Mesenchymal stem cell (in vitro differentiated cells and primary cell): ENCODE data around the gene FNBP1.

Experiments used
- DNase-seq: peaks from one replicate; pipeline ENCODE4 v3.0.0-alpha.2; 2013
- H2AFZ ChIP-seq: one replicate; pipeline ENCODE4 v1.6.1; 2013; ENCODE audit warnings: low read depth, mild to moderate bottlenecking, control low read depth, inconsistent platforms, low read length, moderate library complexity
- H2AK5ac ChIP-seq: 2 replicates; pipeline ENCODE4 v1.6.1; 2013; ENCODE audit warnings: low read length, moderate library complexity, mild to moderate bottlenecking, inconsistent platforms; ENCODE audit not compliant: severe bottlenecking
- H2BK120ac ChIP-seq: one replicate; pipeline ENCODE4 v1.6.1; 2013; ENCODE audit warnings: low read depth, mild to moderate bottlenecking, inconsistent platforms, low read length, moderate library complexity
- H2BK12ac ChIP-seq, 2 experiments: one replicate each; pipeline ENCODE4 v1.6.1; 2013; ENCODE audit warnings: inconsistent platforms in 2 of 2, low read length in 2 of 2, mild to moderate bottlenecking in 2 of 2, moderate library complexity in 2 of 2, control low read depth in 1 of 2
- H2BK15ac ChIP-seq: one replicate; pipeline ENCODE4 v1.6.1; 2013; ENCODE audit warnings: mild to moderate bottlenecking, low read depth, inconsistent platforms; ENCODE audit not compliant: poor library complexity, severe bottlenecking
- H2BK5ac ChIP-seq: 2 replicates; pipeline ENCODE4 v1.6.1; 2013; ENCODE audit warnings: low read depth, mild to moderate bottlenecking, low read length, control low read depth, inconsistent platforms; ENCODE audit not compliant: poor library complexity, severe bottlenecking
- H3K14ac ChIP-seq, 2 experiments: one replicate each; pipeline ENCODE4 v1.6.1; 2013; ENCODE audit warnings: inconsistent platforms in 2 of 2, low read length in 2 of 2, control low read depth in 1 of 2, mild to moderate bottlenecking in 1 of 2, moderate library complexity in 1 of 2
- H3K18ac ChIP-seq, 2 experiments: one replicate each; pipeline ENCODE4 v1.6.1; 2013; ENCODE audit warnings: inconsistent platforms in 2 of 2, low read length in 2 of 2, control low read depth in 1 of 2, low read depth in 1 of 2, mild to moderate bottlenecking in 1 of 2
- H3K23ac ChIP-seq, 2 experiments: one replicate each; pipeline ENCODE4 v1.6.1; 2013; ENCODE audit warnings: inconsistent platforms in 2 of 2, low read length in 2 of 2, mild to moderate bottlenecking in 2 of 2, moderate library complexity in 2 of 2, control low read depth in 1 of 2
- H3K27ac ChIP-seq: 2 replicates; pipeline ENCODE4 v1.5.1; 2013; ENCODE audit warnings: mild to moderate bottlenecking, moderate library complexity, low read length, control low read depth, inconsistent platforms; ENCODE audit not compliant: poor library complexity, severe bottlenecking
- H3K27me3 ChIP-seq, 2 experiments: 2 replicates each; pipeline versions ENCODE4 v1.6.1 to v1.7.0; 2013; ENCODE audit warnings: low read length in 2 of 2, mild to moderate bottlenecking in 2 of 2, moderate library complexity in 2 of 2, control low read depth in 1 of 2, inconsistent platforms in 1 of 2; ENCODE audit not compliant: control insufficient read depth in 1 of 2, insufficient read depth in 1 of 2
- H3K36me3 ChIP-seq, 2 experiments: 2 replicates each; pipeline versions ENCODE4 v1.6.1 to v1.7.0; 2013; ENCODE audit warnings: low read length in 2 of 2, control low read depth in 1 of 2, inconsistent platforms in 1 of 2, low read depth in 1 of 2, mild to moderate bottlenecking in 1 of 2; ENCODE audit not compliant: insufficient read depth in 2 of 2, control insufficient read depth in 1 of 2
- H3K4ac ChIP-seq, 2 experiments: one replicate each; pipeline ENCODE4 v1.6.1; 2013; ENCODE audit warnings: inconsistent platforms in 2 of 2, low read length in 2 of 2, mild to moderate bottlenecking in 2 of 2, moderate library complexity in 2 of 2, control low read depth in 1 of 2, low read depth in 1 of 2
- H3K4me1 ChIP-seq: 2 replicates; pipeline ENCODE4 v1.6.1; 2013; ENCODE audit warnings: low read depth, low read length, control low read depth; ENCODE audit not compliant: control insufficient read depth, insufficient read depth
- H3K4me2 ChIP-seq: 2 replicates; pipeline ENCODE4 v1.6.1; 2013; ENCODE audit warnings: low read length, mild to moderate bottlenecking, inconsistent platforms; ENCODE audit not compliant: poor library complexity, severe bottlenecking
- H3K4me3 ChIP-seq, 2 experiments: 2 replicates each; pipeline versions ENCODE4 v1.5.1 to v1.7.0; 2013; ENCODE audit warnings: low read length in 2 of 2, mild to moderate bottlenecking in 2 of 2, control low read depth in 1 of 2, low read depth in 1 of 2; ENCODE audit not compliant: insufficient read depth in 1 of 2
- H3K79me1 ChIP-seq: replicated peaks from 2 replicates; pipeline ENCODE4 v1.6.1; 2013; ENCODE audit warnings: mild to moderate bottlenecking, control low read depth, low read length, inconsistent platforms; ENCODE audit not compliant: poor library complexity, severe bottlenecking
- H3K9ac ChIP-seq: 2 replicates; pipeline ENCODE4 v1.7.0; 2013; ENCODE audit warnings: mild to moderate bottlenecking, low read length, moderate library complexity
- H3K9me3 ChIP-seq: 2 replicates; pipeline ENCODE4 v1.7.0; 2013; ENCODE audit warnings: mild to moderate bottlenecking, low read length; ENCODE audit not compliant: control insufficient read depth
- H4K8ac ChIP-seq: one replicate; pipeline ENCODE4 v1.6.1; 2013; ENCODE audit warnings: inconsistent platforms, mild to moderate bottlenecking, low read length, moderate library complexity
- H4K91ac ChIP-seq: one replicate; pipeline ENCODE4 v1.6.1; 2013; ENCODE audit warnings: mild to moderate bottlenecking, low read length, inconsistent platforms
- WGBS: methylation state at CpG from one replicate; pipeline ENCODE4 v1.1.7; 2013; ENCODE audit warnings: mixed read lengths; 5-methylcytosine and 5-hydroxymethylcytosine counted together

FNBP1 gene

DNA sequence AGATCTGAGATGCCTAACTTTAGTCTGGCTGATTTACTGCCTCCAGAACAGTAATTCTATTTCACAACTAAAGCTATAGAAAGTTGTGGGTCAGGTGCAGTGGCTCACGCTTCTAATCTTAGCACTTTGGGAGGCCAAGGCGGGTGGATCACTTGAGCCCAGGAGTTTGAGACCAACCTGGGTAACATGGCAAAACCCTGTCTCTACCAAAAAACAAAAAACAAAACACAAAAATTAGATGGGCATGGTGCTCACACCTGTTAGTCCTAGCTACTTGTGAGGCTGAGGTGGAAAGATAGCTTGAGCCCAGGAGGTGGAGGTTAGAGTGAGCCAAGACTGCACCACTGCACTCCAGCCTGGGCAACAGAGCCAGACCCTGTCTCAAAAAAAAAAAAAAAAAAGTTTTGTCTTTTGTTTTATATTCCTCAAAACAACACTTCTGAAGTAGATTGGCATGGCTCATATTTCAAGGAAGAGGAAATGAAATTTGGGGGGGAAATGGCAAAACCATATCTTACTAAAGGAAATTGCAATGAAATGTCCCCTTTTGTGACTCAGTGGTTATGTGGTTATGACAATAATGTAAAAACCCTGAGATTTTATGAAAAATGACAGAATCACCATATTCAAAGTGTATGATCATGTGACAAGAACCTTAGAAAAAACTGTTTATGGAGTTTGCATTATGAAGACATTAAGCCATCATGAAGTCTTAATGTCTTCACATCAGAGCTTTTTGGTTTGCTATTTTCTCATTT is 16.2 kb downstream of the FNBP1 start:
- Histone ChIP-seq H2AFZ (no peak overlapping the region), H3K27ac (no peak overlapping the region), H3K14ac (no peak overlapping the region), H3K18ac (no peak overlapping the region), H2BK120ac (no peak overlapping the region), H2BK5ac (no peak overlapping the region), H2BK12ac (no peak overlapping the region), H3K27me3 (no peaks in the 10 kb centered on the region), H3K9me3 (no peaks in the 10 kb centered on the region), H3K23ac (no peak overlapping the region), H3K9ac (no peak overlapping the region), H4K8ac (no peak overlapping the region), H3K79me1 (peaks cover 26% of the 10 kb centered on the region), H3K4ac (no peak overlapping the region), H2AK5ac (no peak overlapping the region), H3K4me3 (no peak overlapping the region), H2BK15ac (no peak overlapping the region), H3K36me3 (no peaks in the 10 kb centered on the region), H3K4me1 (peaks cover 2% of the 10 kb centered on the region), H4K91ac (no peak overlapping the region), H3K4me2 (no peak overlapping the region)
- 100% methylated on average over 2 of the region's 2 CpGs for WGBS
- DNase-seq: no peak

GRCh38 chr9:130024597-130024994 is 18.4 kb downstream of the FNBP1 start:
- no peak for DNase-seq
- no peak overlapping the region for H3K23ac ChIP-seq
- H2BK5ac ChIP-seq: no peak overlapping the region
- H3K9ac ChIP-seq: no peak overlapping the region
- no peak overlapping the region for H3K4me2 ChIP-seq
- H4K91ac ChIP-seq: no peak overlapping the region
- no peak overlapping the region for H3K14ac ChIP-seq
- 83% methylated on average over 5 of the region's 5 CpGs for WGBS
- no peak overlapping the region for H3K4me3 ChIP-seq
- H2AFZ ChIP-seq: no peak overlapping the region
- H2BK120ac ChIP-seq: no peak overlapping the region
- no peak overlapping the region for H2BK12ac ChIP-seq
- H3K79me1 ChIP-seq: peaks cover 19% of the 10 kb centered on the region
- H2AK5ac ChIP-seq: no peak overlapping the region
- H3K4me1 ChIP-seq: peaks cover 2% of the 10 kb centered on the region
- H3K27ac ChIP-seq: no peak overlapping the region
- H3K27me3 ChIP-seq: no peaks in the 10 kb centered on the region
- H4K8ac ChIP-seq: no peak overlapping the region
- H3K36me3 ChIP-seq: no peaks in the 10 kb centered on the region
- no peak overlapping the region for H2BK15ac ChIP-seq
- no peak overlapping the region for H3K4ac ChIP-seq
- H3K18ac ChIP-seq: no peak overlapping the region
- H3K9me3 ChIP-seq: no peaks in the 10 kb centered on the region

DNA sequence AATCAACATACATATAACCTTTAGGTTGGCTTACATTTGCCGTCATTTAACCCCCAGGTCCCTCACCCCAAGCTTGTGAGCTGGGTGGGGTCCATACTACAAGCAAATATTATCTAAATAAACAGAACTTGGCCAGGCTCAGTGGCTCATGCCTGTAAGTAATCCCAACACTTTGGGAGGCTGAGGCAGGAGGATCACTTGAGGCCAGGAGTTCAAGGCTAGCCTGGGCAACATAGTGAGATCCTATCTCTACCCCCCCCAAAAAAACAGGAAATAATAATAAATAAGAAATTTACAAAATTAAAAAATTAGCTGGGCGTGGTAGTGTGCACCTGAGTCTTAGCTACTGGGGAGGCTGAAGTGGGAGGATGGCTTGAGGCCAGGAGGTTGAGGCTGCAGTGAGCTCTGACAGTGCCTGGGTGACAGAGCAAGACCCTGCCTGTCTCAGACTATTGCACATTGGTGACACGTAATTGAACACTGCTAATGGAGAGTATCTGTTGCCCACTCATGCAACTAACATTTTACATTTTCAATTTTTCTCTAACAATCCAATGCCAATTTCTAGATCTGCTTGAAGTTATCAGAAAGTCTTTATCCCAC is 18.9 kb downstream of the FNBP1 start:
- Histone ChIP-seq H2AFZ (no peak overlapping the region), H4K91ac (no peak overlapping the region), H3K79me1 (peaks cover 19% of the 10 kb centered on the region), H2BK15ac (no peak overlapping the region), H2BK5ac (no peak overlapping the region), H3K4me2 (no peak overlapping the region), H3K18ac (no peak overlapping the region), H2BK120ac (no peak overlapping the region), H3K4me1 (peaks cover 2% of the 10 kb centered on the region), H3K14ac (no peak overlapping the region), H3K36me3 (no peaks in the 10 kb centered on the region), H3K4me3 (no peak overlapping the region), H3K9me3 (no peaks in the 10 kb centered on the region), H2BK12ac (no peak overlapping the region), H3K4ac (no peak overlapping the region), H3K27me3 (no peaks in the 10 kb centered on the region), H3K9ac (no peak overlapping the region), H2AK5ac (no peak overlapping the region), H4K8ac (no peak overlapping the region), H3K27ac (no peak overlapping the region), H3K23ac (no peak overlapping the region)
- WGBS: 94% methylated on average over 3 of the region's 3 CpGs
- DNase-seq: no peak

- Histone ChIP-seq H3K23ac (peak overlapping the region in 1 of 2 experiments; percentile 87), H3K9ac (no peak overlapping the region), H3K4ac (peak overlapping the region in 1 of 2 experiments; percentile 49), H3K9me3 (no peaks in the 10 kb centered on the region), H3K79me1 (peaks cover 19% of the 10 kb centered on the region), H2AK5ac (peak overlapping the region; percentile 75), H3K4me1 (peaks cover 2% of the 10 kb centered on the region), H3K27ac (no peak overlapping the region), H4K91ac (no peak overlapping the region), H3K18ac (peak overlapping the region in 1 of 2 experiments; percentile 50), H3K14ac (peak overlapping the region in 1 of 2 experiments; percentile 41), H4K8ac (no peak overlapping the region), H2BK5ac (no peak overlapping the region), H2AFZ (no peak overlapping the region), H3K4me2 (no peak overlapping the region), H2BK120ac (no peak overlapping the region), H2BK12ac (no peak overlapping the region), H3K27me3 (no peaks in the 10 kb centered on the region), H3K4me3 (no peak overlapping the region), H3K36me3 (no peaks in the 10 kb centered on the region), H2BK15ac (no peak overlapping the region)
- no peak for DNase-seq
- 92% methylated on average over 7 of the region's 7 CpGs for WGBS
These were observed 19.7 kb downstream of the FNBP1 start for GRCh38 chr9:130023144-130023787.
